ENCODE measurements around the gene ZBTB25. TPM values are rescaled to one million over a fixed set of nuclear protein-coding genes. Genes with fewer than 3 reads are reported as not detected.

ZBTB25 gene
- total RNA-seq, 2 experiments from 2014 or later, result 56.8 to 58.1 TPM

DNA sequence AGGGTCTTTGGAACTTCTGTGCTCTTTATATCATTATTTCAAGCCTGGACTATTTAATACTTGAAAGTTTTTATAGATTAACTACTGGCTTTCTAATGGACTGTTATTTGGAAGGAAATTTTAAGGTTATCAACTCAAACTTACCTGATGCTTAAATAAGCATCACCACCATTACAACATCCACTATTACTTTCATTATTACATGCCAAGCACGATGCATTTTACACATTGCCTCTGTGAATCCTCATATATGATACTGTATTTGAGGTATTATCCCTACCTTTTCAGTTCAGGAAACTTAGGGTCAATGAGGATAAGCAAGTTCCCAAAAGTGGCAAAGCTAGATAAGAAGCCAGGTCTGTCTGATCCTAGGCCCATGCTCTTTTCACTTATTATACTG lies 13.3 kb upstream of the ZBTB25 start:
- DNase-seq (no peak), ATAC-seq (ENCODE audit: poor library complexity) (no peak)
- H3K4me1 Mint-ChIP-seq (ENCODE audit: low read depth), result peaks cover 65% of the 10 kb centered on the region
- no peaks in the 10 kb centered on the region for H3K27me3 Mint-ChIP-seq
- no peak overlapping the region for H3K27ac ChIP-seq (ENCODE audit: low read depth in 1 of 2, low read length in 2 of 2)
- TF ChIP-seq, protein P1, sequence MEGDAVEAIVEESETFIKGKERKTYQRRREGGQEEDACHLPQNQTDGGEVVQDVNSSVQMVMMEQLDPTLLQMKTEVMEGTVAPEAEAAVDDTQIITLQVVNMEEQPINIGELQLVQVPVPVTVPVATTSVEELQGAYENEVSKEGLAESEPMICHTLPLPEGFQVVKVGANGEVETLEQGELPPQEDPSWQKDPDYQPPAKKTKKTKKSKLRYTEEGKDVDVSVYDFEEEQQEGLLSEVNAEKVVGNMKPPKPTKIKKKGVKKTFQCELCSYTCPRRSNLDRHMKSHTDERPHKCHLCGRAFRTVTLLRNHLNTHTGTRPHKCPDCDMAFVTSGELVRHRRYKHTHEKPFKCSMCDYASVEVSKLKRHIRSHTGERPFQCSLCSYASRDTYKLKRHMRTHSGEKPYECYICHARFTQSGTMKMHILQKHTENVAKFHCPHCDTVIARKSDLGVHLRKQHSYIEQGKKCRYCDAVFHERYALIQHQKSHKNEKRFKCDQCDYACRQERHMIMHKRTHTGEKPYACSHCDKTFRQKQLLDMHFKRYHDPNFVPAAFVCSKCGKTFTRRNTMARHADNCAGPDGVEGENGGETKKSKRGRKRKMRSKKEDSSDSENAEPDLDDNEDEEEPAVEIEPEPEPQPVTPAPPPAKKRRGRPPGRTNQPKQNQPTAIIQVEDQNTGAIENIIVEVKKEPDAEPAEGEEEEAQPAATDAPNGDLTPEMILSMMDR (IDR thresholded peaks at IDR 0.05), result no peak
- peak overlapping the region; percentile 2 for H3K4me3 Mint-ChIP-seq
- H3K27ac Mint-ChIP-seq, result no peak overlapping the region
- peaks cover 25% of the 10 kb centered on the region for H3K36me3 Mint-ChIP-seq (ENCODE audit: low read depth)
- CTCF ChIA-PET, result interaction anchor here (1.5 kb wide), 1 partner anchor 87 kb away, joined by 3 read pairs; no protein-coding TSS in a partner anchor
- no peak overlapping the region for H3K4me3 ChIP-seq (ENCODE audit: low read length)
- intact Hi-C loops (cut with DNase I, micrococcal nuclease), result no loop called here
- no peaks in the 10 kb centered on the region for H3K9me3 Mint-ChIP-seq
- H3K9me3 ChIP-seq (ENCODE audit: control insufficient read depth in 1 of 2, insufficient read depth in 1 of 2, low read length in 2 of 2), result no peaks in the 10 kb centered on the region
- no peaks in the 10 kb centered on the region for H3K27me3 ChIP-seq (ENCODE audit: control insufficient read depth in 1 of 2, insufficient read depth in 2 of 2, low read length in 2 of 2)
- peaks cover 11% of the 10 kb centered on the region for H3K36me3 ChIP-seq (ENCODE audit: insufficient read depth, low read length)
- H3K4me1 ChIP-seq (ENCODE audit: insufficient read depth, low read length), result peaks cover 14% of the 10 kb centered on the region
- POLR2A ChIA-PET, result interaction anchor here (2.5 kb wide), 1 partner anchor 12 kb away, joined by 19 read pairs; the partner anchor contains the start of gene ZBTB1

DNA sequence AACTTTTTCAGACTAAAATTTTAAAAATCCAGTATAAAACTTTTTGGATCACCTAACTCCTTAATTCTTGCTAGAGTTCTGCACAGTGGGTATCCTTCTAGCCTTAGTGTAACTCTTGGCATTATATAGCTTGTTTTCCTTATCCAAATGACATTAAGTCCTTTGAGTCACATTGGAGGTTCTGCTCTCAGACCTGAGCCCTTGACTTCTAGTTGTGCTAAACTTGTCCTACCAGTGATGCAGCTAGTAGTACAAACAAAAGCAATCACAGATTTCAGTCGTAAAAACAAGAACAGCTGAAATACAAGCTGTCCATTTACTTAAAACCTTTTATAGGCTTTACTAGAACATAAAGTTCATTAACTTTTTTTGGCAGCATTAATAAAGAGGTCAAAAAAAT lies 11.4 kb upstream of the ZBTB25 start:
- no peak overlapping the region for H3K4me3 Mint-ChIP-seq
- no peak for ATAC-seq (ENCODE audit: poor library complexity)
- H3K36me3 Mint-ChIP-seq (ENCODE audit: low read depth), result peaks cover 28% of the 10 kb centered on the region
- TF ChIP-seq, protein P1 (IDR thresholded peaks at IDR 0.05), result no peak
- H3K27me3 Mint-ChIP-seq, result no peaks in the 10 kb centered on the region
- H3K9me3 Mint-ChIP-seq, result no peaks in the 10 kb centered on the region
- DNase-seq, result no peak
- no peak overlapping the region for H3K27ac Mint-ChIP-seq
- intact Hi-C loops (cut with DNase I, micrococcal nuclease), result no loop called here
- POLR2A ChIA-PET, result interaction anchor here (0.6 to 2.5 kb wide), 5 partner anchors 10 to 330 kb away, joined by 3 to 19 read pairs (median 4); partner anchors contain the start of gene ZBTB1
- Histone ChIP-seq H3K4me1 (ENCODE audit: insufficient read depth, low read length) (peaks cover 27% of the 10 kb centered on the region), H3K27me3 (ENCODE audit: control insufficient read depth in 1 of 2, insufficient read depth in 2 of 2, low read length in 2 of 2) (no peaks in the 10 kb centered on the region), H3K9me3 (ENCODE audit: control insufficient read depth in 1 of 2, insufficient read depth in 1 of 2, low read length in 2 of 2) (no peaks in the 10 kb centered on the region), H3K36me3 (ENCODE audit: insufficient read depth, low read length) (peaks cover 11% of the 10 kb centered on the region), H3K4me3 (ENCODE audit: low read length) (no peak overlapping the region), H3K27ac (ENCODE audit: low read depth in 1 of 2, low read length in 2 of 2) (no peak overlapping the region)
- peaks cover 84% of the 10 kb centered on the region for H3K4me1 Mint-ChIP-seq (ENCODE audit: low read depth)
- CTCF ChIA-PET, result interaction anchor here (0.7 to 1.7 kb wide), 4 partner anchors 12 to 85 kb away, joined by 3 to 4 read pairs (median 3); partner anchors contain the start of genes HSPA2 and ZBTB25

DNA sequence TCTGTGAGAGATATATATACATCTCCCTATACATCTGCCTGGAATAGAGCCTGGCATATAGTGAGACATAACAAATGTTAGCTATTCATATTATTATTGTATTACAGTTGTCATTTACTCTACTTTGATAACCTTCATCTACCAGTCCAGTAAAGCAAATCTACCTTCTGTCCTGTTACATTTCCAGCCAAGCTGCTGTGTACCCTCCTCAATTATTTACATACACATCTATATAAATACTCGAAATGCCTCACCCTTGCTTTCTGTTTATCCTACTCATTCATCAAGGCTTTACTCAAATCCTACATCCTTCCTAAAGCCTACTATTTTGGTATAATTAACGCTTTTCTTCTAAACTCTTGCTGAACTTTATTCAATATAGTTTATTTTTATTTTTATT lies 9.6 kb upstream of the ZBTB25 start:
- no peak overlapping the region for H3K27ac Mint-ChIP-seq
- Histone ChIP-seq H3K27me3 (ENCODE audit: control insufficient read depth in 1 of 2, insufficient read depth in 2 of 2, low read length in 2 of 2) (no peaks in the 10 kb centered on the region), H3K27ac (ENCODE audit: low read depth in 1 of 2, low read length in 2 of 2) (no peak overlapping the region), H3K36me3 (ENCODE audit: insufficient read depth, low read length) (peaks cover 11% of the 10 kb centered on the region), H3K4me1 (ENCODE audit: insufficient read depth, low read length) (peaks cover 43% of the 10 kb centered on the region), H3K9me3 (ENCODE audit: control insufficient read depth in 1 of 2, insufficient read depth in 1 of 2, low read length in 2 of 2) (no peaks in the 10 kb centered on the region), H3K4me3 (ENCODE audit: low read length) (no peak overlapping the region)
- no peaks in the 10 kb centered on the region for H3K9me3 Mint-ChIP-seq
- DNase-seq (no peak), ATAC-seq (ENCODE audit: poor library complexity) (no peak)
- intact Hi-C loops (cut with DNase I, micrococcal nuclease), result no loop called here
- POLR2A ChIA-PET, result interaction anchor here (4.8 kb wide), 1 partner anchor 11 kb away, joined by 29 read pairs; the partner anchor contains the start of gene ZBTB25
- H3K27me3 Mint-ChIP-seq, result no peaks in the 10 kb centered on the region
- H3K36me3 Mint-ChIP-seq (ENCODE audit: low read depth), result peaks cover 27% of the 10 kb centered on the region
- CTCF ChIA-PET, result no interaction called here
- peaks cover 94% of the 10 kb centered on the region for H3K4me1 Mint-ChIP-seq (ENCODE audit: low read depth)
- no peak overlapping the region for H3K4me3 Mint-ChIP-seq
- TF ChIP-seq, protein P1 (IDR thresholded peaks at IDR 0.05), result no peak

Measured in CD4-positive, alpha-beta T cell (primary cell).